ENCODE results near the gene ERG28. TPM values are rescaled to one million over a fixed set of nuclear protein-coding genes. Genes with fewer than 3 reads are reported as not detected.

The ERG28 gene
- total RNA-seq, 1 experiment from 2014 or later, result 18.4 TPM

DNA sequence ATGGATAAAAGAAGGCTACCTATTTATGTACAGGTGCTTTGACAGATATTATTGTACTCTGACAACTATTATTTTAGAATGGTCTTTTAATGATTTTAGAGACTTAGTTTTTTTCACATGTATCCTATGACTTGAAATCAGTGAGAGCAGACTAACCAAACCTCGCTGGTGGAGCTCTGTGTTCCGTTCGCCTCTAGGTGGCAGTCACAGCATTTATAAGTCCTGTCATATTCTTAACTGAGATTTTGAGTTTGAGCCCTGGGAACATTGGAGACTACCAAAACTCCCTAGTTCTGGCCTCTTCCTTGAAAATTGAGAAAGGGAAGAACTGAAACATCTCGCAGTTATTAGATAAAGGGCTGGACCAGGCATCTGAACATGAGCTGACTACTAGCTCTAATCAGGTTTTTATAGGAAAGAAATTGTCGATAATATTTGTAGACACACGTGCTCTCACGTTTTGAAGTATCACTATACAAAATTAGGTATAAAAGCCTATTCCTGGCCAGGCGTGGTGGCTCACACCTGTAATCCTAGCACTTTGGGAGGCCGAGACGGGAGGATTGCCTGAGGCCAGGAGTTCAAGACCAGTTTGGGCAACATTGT is 48.6 kb upstream of the ERG28 start:
- no peaks in the 10 kb centered on the region for H3K9me2 ChIP-seq (ENCODE audit: insufficient read depth)
- ChIA-PET RAD21 (ENCODE audit: low non-redundant PET in 1 of 2, low total read pairs in 2 of 2, uncharacterized antibody in 2 of 2, unreplicated experiment in 2 of 2) (interaction anchor here (0.7 to 2.6 kb wide), 12 partner anchors 84 to 930 kb away, joined by 3 to 16 read pairs (median 4); partner anchors contain the start of gene TGFB3 (in 2 of the 2)), CTCF (interaction anchor here (0.8 to 5.3 kb wide), 33 partner anchors 9 to 940 kb away, joined by 3 to 176 read pairs (median 4); partner anchors contain the start of genes ERG28, FLVCR2, IFT43 and TGFB3), POLR2A (interaction anchor here (0.8 to 1.5 kb wide), 3 partner anchors 19 to 273 kb away, joined by 3 to 9 read pairs (median 5); partner anchors contain the start of gene TGFB3)
- no peaks in the 10 kb centered on the region for H3K9me3 ChIP-seq (ENCODE audit: control insufficient read depth in 1 of 2, insufficient read depth in 1 of 2, low read depth in 1 of 2, low read length in 2 of 2)
- H3K4me2 ChIP-seq (ENCODE audit: low read length), result no peak overlapping the region
- ATAC-seq (peak; percentile 58), DNase-seq (ENCODE audit: low read depth, low spot score) (peak; percentile 68)
- 0 out of 4 replicates have a peak, but pooled peaks cover 0 to 2% of the 10 kb centered on the region in 2 experiments for H3K36me3 ChIP-seq (ENCODE audit: control insufficient read depth in 1 of 2, insufficient read depth in 2 of 2, low read length in 2 of 2)
- no peak overlapping the region for H3K9ac ChIP-seq (ENCODE audit: low read length)
- peak; percentile 76 for TF ChIP-seq RAD21 (IDR thresholded peaks at IDR 0.05; ENCODE audit: low read depth)
- TF ChIP-seq EZH2phosphoT487 (IDR thresholded peaks at IDR 0.05; ENCODE audit: borderline replicate concordance), result no peak
- TF ChIP-seq POLR2A (IDR thresholded peaks at IDR 0.05; ENCODE audit: borderline replicate concordance, extremely low read depth, insufficient read depth, insufficient read length), result no peak
- TF ChIP-seq SRF (IDR thresholded peaks at IDR 0.05; ENCODE audit: low read depth), result no peak
- no peak for TF ChIP-seq YY1 (IDR thresholded peaks at IDR 0.05; ENCODE audit: extremely low read depth, insufficient replicate concordance, low read depth, low read length)
- TF ChIP-seq, protein P1, sequence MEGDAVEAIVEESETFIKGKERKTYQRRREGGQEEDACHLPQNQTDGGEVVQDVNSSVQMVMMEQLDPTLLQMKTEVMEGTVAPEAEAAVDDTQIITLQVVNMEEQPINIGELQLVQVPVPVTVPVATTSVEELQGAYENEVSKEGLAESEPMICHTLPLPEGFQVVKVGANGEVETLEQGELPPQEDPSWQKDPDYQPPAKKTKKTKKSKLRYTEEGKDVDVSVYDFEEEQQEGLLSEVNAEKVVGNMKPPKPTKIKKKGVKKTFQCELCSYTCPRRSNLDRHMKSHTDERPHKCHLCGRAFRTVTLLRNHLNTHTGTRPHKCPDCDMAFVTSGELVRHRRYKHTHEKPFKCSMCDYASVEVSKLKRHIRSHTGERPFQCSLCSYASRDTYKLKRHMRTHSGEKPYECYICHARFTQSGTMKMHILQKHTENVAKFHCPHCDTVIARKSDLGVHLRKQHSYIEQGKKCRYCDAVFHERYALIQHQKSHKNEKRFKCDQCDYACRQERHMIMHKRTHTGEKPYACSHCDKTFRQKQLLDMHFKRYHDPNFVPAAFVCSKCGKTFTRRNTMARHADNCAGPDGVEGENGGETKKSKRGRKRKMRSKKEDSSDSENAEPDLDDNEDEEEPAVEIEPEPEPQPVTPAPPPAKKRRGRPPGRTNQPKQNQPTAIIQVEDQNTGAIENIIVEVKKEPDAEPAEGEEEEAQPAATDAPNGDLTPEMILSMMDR (IDR thresholded peaks at IDR 0.05 in 2 of 3, conservative IDR thresholded peaks at IDR 0.05 in 1 of 3; ENCODE audit: borderline replicate concordance in 1 of 3, insufficient read depth in 1 of 3, low read depth in 2 of 3, low read length in 2 of 3), result peak; percentile 68 to 89 (median 78)
- no peak for TF ChIP-seq EGR1 (IDR thresholded peaks at IDR 0.05; ENCODE audit: low read depth)
- no peak for TF ChIP-seq JUND (IDR thresholded peaks at IDR 0.05)
- no peak for TF ChIP-seq ELF1 (IDR thresholded peaks at IDR 0.05; ENCODE audit: borderline replicate concordance, low read depth)
- TF ChIP-seq EZH2 (IDR thresholded peaks at IDR 0.05), result no peak
- TF ChIP-seq, protein P2, sequence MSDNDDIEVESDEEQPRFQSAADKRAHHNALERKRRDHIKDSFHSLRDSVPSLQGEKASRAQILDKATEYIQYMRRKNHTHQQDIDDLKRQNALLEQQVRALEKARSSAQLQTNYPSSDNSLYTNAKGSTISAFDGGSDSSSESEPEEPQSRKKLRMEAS (IDR thresholded peaks at IDR 0.05), result no peak
- no peak overlapping the region for H2AFZ ChIP-seq (ENCODE audit: low read depth, low read length, poor library complexity, severe bottlenecking)
- no peaks in the 10 kb centered on the region for H4K20me1 ChIP-seq (ENCODE audit: insufficient read depth)
- no peak overlapping the region for H3K27ac ChIP-seq (ENCODE audit: low read depth, low read length)
- peaks cover 17 to 18% of the 10 kb centered on the region in 2 experiments for H3K4me1 ChIP-seq (ENCODE audit: control insufficient read depth in 1 of 2, insufficient read depth in 2 of 2, low read length in 2 of 2)
- H3K79me2 ChIP-seq (ENCODE audit: insufficient read depth, low read length), result no peaks in the 10 kb centered on the region
- BruUV-seq (replicated peaks), result no TSS peak
- H3K4me3 ChIP-seq (replicated peaks in 1 of 2; ENCODE audit: low read depth in 1 of 2, low read length in 2 of 2), result no peak overlapping the region
- intact Hi-C loops (cut with micrococcal nuclease), result loop anchor here (1.0 to 10.0 kb wide), 3 partner anchors 133 to 936 kb away; no protein-coding TSS in a partner anchor
- no peaks in the 10 kb centered on the region for H3K27me3 ChIP-seq (ENCODE audit: insufficient read depth, low read length)
